Measurements from ENCODE around the gene CFAP77.

The CFAP77 gene

GRCh38 chr9:132488626-132489025 is 78.6 kb downstream of the CFAP77 start:
- no peak for DNase-seq (ENCODE audit: low spot score)

DNA sequence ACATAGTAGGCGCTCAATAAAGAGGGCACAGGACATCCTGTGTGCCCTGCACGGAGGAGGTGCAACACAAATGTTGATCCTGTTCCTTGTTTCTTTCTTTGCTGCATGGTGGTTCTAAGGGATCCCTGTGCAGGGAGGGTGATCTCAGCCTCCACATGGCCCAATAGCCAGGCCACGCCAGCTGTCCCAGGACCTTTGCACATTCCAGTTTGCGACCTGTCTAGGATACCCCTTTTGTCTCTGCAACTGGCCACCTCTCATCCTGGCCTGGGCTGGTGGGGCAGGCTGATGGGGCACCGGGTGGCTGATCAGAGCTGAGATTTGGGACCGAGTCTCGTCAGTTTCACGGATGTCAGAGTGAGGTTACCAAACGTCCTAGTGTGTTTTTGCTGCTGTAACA is 79.5 kb downstream of the CFAP77 start:
- no peak for DNase-seq (ENCODE audit: low spot score)

DNA sequence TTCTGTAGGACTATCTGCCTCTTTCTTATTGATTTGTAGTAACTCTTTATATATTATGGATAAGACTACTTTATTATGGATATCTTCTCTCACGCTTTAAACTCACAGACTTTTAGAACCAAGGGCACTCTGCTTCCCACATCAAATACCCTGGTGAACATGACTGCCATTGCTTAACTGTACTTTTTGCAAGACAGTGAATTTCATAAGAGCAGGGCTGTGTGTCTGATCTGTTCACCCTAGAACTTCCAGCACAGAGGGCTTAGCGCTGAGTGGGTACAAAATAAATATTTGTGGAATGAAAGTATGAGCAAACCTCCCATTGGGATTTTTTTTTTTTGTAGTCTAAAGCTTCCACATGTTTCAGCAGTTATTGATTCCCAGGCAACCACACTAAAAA is 84.8 kb downstream of the CFAP77 start:
- DNase-seq (ENCODE audit: low spot score), result no peak

DNA sequence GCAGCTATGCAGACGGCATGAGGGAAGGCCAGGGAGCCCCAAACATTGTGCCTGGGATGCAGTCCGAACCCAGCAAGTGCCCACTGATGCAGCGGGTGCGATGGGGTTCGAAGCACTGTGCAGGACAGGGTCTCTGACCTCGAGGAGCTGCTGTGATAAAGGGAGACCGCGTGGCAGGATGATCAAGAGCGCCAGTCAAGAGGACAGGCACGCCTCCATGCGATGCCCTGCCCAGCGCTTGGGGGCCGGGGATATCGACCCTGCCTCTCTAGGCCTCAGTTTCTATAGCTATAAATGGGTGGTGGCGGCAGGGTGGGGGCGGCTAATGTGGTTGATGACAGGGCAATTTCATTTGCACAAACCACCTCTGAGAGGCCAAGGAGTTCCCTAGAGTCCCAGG is 87.7 kb downstream of the CFAP77 start:
- DNase-seq (ENCODE audit: low spot score), result no peak

GRCh38 chr9:132498531-132499210 is 88.7 kb downstream of the CFAP77 start:
- no peak for DNase-seq (ENCODE audit: low spot score)

DNA sequence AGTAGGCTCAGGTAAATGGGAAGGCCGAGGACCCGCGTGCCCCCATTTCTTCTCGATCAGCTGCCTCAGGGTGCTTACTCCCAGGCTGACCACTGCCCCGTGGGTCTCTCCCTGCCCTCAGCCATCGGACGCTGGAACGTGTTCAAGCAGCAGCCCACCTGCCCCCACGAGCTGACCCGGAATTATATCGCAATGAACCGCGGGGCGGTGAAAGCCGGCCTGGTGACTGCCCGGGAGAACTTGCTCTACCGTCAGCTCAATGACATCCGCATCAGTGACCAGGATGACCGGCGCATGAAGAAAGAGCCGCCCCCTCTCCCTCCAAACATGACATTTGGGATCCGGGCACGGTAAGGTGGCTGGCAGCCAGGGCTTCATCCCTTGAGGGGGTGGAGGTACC is 89.2 kb downstream of the CFAP77 start:
- DNase-seq (ENCODE audit: low spot score), result no peak

- no peak for DNase-seq (ENCODE audit: low spot score)
Measured at GRCh38 chr9:132500193-132500592, 90.2 kb downstream of the CFAP77 start.

DNA sequence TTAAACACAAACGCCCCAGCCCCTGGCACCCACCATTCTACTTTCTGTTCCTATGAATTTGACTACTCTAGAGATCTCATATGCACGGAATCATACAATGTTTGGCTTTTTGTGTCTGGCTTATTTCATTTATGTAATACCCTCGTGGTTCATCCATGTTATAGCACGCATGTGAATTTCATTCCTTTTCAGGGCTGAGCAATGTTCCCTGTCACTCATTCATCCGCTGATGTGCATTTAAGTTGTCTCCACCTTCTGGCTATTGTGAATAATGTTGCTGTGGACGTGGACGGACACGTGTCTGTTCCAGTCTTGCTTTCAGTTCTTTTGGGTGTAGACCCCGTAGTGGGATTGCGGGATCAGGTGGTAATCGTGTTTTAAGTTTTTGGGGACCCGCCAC is 92.5 kb downstream of the CFAP77 start:
- no peak for DNase-seq (ENCODE audit: low spot score)

DNA sequence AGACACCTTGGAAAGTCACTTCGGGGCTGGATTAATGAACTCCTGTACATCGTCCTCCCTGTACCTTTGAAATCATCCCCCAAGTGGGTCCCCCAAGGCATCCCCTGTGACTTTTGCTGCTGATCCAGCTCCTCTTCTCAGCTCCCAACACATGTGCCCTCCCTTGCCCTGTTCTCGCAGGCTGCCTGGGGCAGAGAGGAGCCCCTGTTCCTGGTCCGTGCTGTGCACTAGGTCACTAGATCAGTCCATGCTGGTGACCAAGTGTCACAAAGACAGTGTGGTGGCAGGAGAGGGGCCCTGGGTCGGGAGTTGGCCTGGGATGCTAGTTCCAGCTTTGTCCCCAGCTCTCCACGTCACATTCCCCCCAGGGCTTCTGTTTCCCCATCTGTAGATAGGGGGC is 93.1 kb downstream of the CFAP77 start:
- no peak for DNase-seq (ENCODE audit: low spot score)

DNA sequence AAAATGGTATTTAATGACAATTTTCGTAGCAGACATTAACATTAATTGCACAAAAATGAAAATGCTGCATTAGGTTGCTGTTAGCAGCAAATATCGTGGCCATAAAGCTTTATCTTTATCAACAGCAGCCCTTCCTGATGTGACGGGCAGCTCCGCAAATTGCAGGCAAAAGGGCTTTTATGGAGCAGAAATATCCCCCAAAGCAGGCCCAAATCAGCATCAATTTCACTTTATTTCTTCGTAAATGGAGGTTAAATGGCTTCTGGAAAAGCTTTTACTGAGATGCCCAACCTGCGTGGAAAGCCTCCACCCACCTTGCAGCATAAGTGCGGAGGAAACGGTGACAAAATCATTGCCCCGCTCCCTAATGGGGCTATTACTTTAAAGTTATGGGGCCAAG is 94.5 kb downstream of the CFAP77 start:
- DNase-seq (ENCODE audit: low spot score), result no peak

DNA sequence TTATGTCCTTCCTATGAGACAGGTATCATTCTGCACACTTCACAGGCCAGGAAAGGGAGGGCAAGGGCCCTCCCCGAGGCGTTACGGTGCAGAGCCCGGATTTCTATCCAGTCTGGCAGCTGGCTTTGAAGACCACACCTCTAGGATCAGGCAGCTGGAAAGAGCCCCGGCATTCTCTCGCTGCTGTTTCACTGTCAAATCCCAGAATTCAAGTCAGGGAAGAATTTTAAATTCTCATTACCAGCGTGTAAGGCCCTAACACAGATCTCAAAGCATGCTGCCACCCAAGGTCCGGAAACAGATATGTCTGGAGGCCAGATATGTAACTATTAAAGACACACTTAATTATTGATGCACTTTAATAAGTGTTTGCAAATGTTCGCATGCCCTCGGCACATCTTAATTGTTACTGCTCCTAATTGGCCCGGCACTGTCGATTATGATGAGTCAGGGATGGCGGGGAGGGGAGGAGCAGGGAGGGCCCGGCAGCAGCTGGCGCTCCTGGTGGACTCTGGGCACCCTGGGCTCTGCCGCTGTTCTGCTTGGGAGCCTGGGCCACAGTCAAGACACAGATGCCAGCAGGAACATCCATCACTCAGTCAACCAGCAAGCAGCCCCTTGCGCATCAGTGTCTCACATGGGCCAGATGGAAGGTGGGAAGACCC is 96.1 kb downstream of the CFAP77 start:
- DNase-seq (ENCODE audit: low spot score), result no peak

DNA sequence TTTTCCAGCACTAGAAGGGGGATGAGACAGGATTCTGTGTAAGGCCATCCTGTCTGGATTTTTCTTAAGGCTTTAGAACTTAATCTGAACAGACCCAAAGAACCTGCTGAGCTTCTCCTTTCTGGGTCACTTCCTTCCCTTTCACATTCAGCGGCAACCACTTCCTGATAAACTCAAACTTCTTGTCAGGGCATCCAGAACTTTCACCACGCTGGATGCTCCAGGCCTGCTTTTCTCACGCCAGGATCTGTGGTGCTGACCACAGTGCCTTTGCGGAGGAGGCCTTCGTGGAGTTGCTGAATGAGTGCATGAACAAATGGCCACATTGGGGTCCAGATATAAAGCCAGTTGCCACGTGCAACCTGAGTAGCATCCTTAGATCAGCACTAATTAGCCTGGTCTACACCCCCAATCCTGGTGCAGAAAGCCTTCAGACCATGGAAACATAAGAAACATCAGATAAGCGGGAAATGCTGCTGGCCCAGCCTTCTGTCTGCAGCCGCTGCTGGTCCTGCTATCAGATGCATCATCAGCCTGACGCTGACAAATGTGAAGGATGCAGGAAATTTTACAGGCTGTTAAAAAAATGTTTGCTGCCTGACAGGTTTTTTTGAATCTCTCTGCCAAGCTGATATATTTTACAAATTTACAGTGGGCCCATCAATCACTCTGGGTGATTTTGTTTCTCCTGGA is 97.1 kb downstream of the CFAP77 start:
- no peak for DNase-seq (ENCODE audit: low spot score)

- peak; percentile 61 for DNase-seq (ENCODE audit: low spot score)
Measured at GRCh38 chr9:132507670-132508469, 97.9 kb downstream of the CFAP77 start.

DNA sequence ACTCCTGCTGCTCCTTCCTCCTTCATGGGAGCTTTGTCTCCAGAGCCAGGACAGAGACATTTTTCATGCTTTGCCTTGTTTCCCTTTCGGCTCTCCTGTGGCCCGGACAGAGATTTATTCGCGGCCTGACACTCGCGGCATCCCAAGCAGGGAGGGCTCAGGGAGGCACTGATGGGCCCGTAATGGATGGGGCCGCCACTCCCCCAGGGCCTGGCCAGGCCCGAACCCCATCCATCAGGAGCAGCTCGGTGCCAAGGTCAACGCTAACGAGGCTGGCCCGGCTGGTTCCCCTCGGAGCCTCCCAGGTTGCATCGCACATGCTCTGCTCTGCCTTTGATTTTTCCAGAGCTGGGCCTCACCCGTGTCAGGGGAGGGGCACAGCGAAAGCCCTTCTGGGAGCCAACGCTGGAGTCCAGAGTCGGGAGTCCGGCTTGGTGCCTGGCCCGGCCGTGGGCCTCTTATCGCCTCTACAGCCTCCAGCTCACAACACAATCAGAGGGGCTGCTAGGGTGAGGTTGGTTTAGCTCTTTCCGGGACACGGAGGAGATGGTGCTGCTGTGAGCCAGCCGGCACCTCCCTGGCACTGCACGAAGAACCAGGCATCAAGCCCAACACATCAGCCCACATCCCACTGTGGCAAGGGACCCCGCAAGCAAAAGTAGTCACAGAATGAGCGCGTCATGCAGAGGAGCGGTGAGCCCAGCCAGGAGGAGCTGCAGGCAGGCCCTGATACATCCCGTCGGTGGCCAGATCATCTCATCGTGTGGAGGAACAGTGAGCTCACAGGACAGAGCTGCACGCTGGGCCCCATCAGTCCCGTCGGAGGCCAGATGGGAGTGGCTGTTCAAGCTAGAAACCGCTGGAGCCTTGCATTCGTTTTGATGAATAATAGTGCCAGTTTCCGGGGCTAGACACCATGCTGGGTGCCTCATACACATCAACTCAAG is 100.2 kb downstream of the CFAP77 start:
- no peak for DNase-seq (ENCODE audit: low spot score)

- DNase-seq (ENCODE audit: low spot score), result no peak
Measured at GRCh38 chr9:132511191-132511999, 101.4 kb downstream of the CFAP77 start.

GRCh38 chr9:132513416-132513815 is 103.4 kb downstream of the CFAP77 start:
- DNase-seq (ENCODE audit: low spot score), result no peak

- no peak for DNase-seq (ENCODE audit: low spot score)
Measured at GRCh38 chr9:132514011-132514744, 104.2 kb downstream of the CFAP77 start.

DNA sequence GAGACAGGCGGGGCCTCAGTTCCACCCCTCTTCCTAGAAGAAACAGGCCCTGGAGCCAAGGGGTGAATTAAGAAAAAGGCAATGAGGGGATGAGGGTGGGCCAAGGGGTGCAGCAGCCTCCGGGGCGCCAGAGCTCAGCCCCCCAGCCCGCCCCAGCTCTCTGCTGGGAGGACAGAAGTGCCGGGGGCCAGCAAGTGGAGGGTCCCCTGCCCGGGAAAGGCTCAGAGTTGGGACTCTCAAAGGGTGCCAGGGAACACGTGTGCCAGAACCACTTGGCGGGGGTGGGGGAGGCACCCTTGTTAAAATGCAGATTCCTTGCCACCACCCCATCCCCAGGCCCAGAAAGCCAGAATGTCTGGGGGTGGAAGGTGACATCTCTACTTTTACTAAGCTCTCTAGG is 104.8 kb downstream of the CFAP77 start:
- no peak for DNase-seq (ENCODE audit: low spot score)

- DNase-seq (ENCODE audit: low spot score), result no peak
Measured at GRCh38 chr9:132516301-132516700, 106.3 kb downstream of the CFAP77 start.

GRCh38 chr9:132516911-132517310 is 106.9 kb downstream of the CFAP77 start:
- no peak for DNase-seq (ENCODE audit: low spot score)

Data from hematopoietic multipotent progenitor cell treated with erythropoietin and hydrocortisone succinate and interleukin-3 and kit ligand, for 17 days (in vitro differentiated cells).